Measurements from ENCODE around the gene RARRES1. TPM values are rescaled to one million over a fixed set of nuclear protein-coding genes. Genes with fewer than 3 reads are reported as not detected.
"Not testable (repeated sequence)": the region's sequence is repeated elsewhere in the genome, so short reads cannot be mapped to it uniquely, and the experiment has no call there.

Gene RARRES1
- total RNA-seq, 1 experiment from 2014 or later = not detected

DNA sequence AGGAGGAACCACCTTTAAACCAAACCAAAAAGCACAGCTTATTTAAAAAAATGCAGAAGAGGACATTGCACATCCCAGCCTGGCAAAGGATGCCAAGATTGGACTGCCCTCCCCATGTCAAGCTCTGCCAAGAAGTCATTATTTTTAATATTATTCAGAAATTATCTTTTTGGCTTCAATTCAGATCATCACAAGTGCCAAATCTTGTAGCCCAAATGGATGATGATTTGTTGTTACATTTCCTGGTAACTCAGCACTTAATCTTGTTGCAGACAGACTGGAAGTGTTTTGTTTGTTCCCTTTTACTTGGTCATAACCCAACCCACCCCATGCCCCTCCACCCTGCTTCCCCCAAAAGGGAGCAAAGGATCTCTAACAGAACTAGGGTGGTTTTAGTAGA, 31.7 kb downstream of the RARRES1 start:
- Histone ChIP-seq H3K4me3 (ENCODE audit: low read depth, low read length, poor library complexity, severe bottlenecking) (no peak overlapping the region), H3K27me3 (replicated peaks; ENCODE audit: insufficient read depth, low read depth, low read length, poor library complexity) (no peaks in the 10 kb centered on the region), H3K27ac (ENCODE audit: low read depth, low read length, poor library complexity, severe bottlenecking) (no peak overlapping the region), H3K9me3 (ENCODE audit: low read depth, low read length, poor library complexity, severe bottlenecking) (no peaks in the 10 kb centered on the region), H3K36me3 (ENCODE audit: insufficient read depth, low read length, poor library complexity, severe bottlenecking) (no peaks in the 10 kb centered on the region), H3K4me1 (ENCODE audit: insufficient read depth, low read length, poor library complexity, severe bottlenecking) (peaks cover 17% of the 10 kb centered on the region)
- no peak for TF ChIP-seq EZH2 (IDR thresholded peaks at IDR 0.05; ENCODE audit: borderline replicate concordance, low read depth, low read length, poor library complexity, severe bottlenecking)
- TF ChIP-seq CTCF (conservative IDR thresholded peaks at IDR 0.05; ENCODE audit: low read depth, low read length) = no peak
- peak; percentile 20 for DNase-seq (ENCODE audit: low spot score)
- intact Hi-C loops (cut with micrococcal nuclease; ENCODE audit: unreplicated experiment) = no loop called here
- ChIA-PET CTCF (no interaction called here), POLR2A (ENCODE audit: low non-redundant PET) (no interaction called here)
- no TSS peak for BruUV-seq (replicated peaks)

- H3K4me3 ChIP-seq (ENCODE audit: low read depth, low read length, poor library complexity, severe bottlenecking) = no peak overlapping the region
- TF ChIP-seq CTCF (conservative IDR thresholded peaks at IDR 0.05; ENCODE audit: low read depth, low read length) (no peak), EZH2 (IDR thresholded peaks at IDR 0.05; ENCODE audit: borderline replicate concordance, low read depth, low read length, poor library complexity, severe bottlenecking) (no peak)
- peaks cover 16% of the 10 kb centered on the region for H3K4me1 ChIP-seq (ENCODE audit: insufficient read depth, low read length, poor library complexity, severe bottlenecking)
- no TSS peak for BruUV-seq (replicated peaks)
- H3K36me3 ChIP-seq (ENCODE audit: insufficient read depth, low read length, poor library complexity, severe bottlenecking) = no peaks in the 10 kb centered on the region
- DNase-seq (ENCODE audit: low spot score) = no peak
- ChIA-PET CTCF (no interaction called here), POLR2A (ENCODE audit: low non-redundant PET) (no interaction called here)
- H3K27ac ChIP-seq (ENCODE audit: low read depth, low read length, poor library complexity, severe bottlenecking) = no peak overlapping the region
- no peaks in the 10 kb centered on the region for H3K9me3 ChIP-seq (ENCODE audit: low read depth, low read length, poor library complexity, severe bottlenecking)
- no peaks in the 10 kb centered on the region for H3K27me3 ChIP-seq (replicated peaks; ENCODE audit: insufficient read depth, low read depth, low read length, poor library complexity)
- intact Hi-C loops (cut with micrococcal nuclease; ENCODE audit: unreplicated experiment) = no loop called here
Measured at GRCh38 chr3:158696618-158697017, 35.6 kb downstream of the RARRES1 start.

- BruUV-seq (replicated peaks); intact Hi-C loops (cut with micrococcal nuclease; ENCODE audit: unreplicated experiment); H3K9me3 ChIP-seq (ENCODE audit: low read depth, low read length, poor library complexity, severe bottlenecking); H3K27ac ChIP-seq (ENCODE audit: low read depth, low read length, poor library complexity, severe bottlenecking); POLR2A ChIA-PET (ENCODE audit: low non-redundant PET); H3K4me3 ChIP-seq (ENCODE audit: low read depth, low read length, poor library complexity, severe bottlenecking); H3K36me3 ChIP-seq (ENCODE audit: insufficient read depth, low read length, poor library complexity, severe bottlenecking); CTCF ChIA-PET; DNase-seq (ENCODE audit: low spot score); H3K27me3 ChIP-seq (replicated peaks; ENCODE audit: insufficient read depth, low read depth, low read length, poor library complexity); H3K4me1 ChIP-seq (ENCODE audit: insufficient read depth, low read length, poor library complexity, severe bottlenecking): not testable (repeated sequence)
Measured at GRCh38 chr3:158693866-158694456, 38.3 kb downstream of the RARRES1 start.

DNA sequence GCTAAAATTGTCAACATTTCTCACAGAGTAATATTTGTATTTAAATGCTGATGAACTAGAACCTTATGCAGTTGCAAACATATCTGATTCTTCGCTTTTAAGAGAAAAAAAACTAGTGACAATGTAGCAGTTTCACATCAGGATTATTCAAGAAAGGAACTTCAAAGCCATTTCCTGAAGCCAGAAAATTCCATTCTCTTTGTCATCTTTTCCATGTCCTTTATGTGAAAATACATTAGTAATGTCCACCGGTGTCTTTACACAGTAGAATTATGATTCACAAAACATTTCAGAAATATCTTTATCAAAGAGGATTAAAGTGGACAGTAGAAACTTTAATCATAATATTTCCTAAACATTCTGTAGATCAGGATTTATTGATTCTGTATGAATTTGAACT, 47.1 kb downstream of the RARRES1 start:
- no peak for DNase-seq (ENCODE audit: low spot score)
- CTCF ChIA-PET = no interaction called here
- no peak overlapping the region for H3K4me3 ChIP-seq (ENCODE audit: low read depth, low read length, poor library complexity, severe bottlenecking)
- H3K36me3 ChIP-seq (ENCODE audit: insufficient read depth, low read length, poor library complexity, severe bottlenecking) = peaks cover 6% of the 10 kb centered on the region
- TF ChIP-seq EZH2 (IDR thresholded peaks at IDR 0.05; ENCODE audit: borderline replicate concordance, low read depth, low read length, poor library complexity, severe bottlenecking) (no peak), CTCF (conservative IDR thresholded peaks at IDR 0.05; ENCODE audit: low read depth, low read length) (no peak)
- no peaks in the 10 kb centered on the region for H3K4me1 ChIP-seq (ENCODE audit: insufficient read depth, low read length, poor library complexity, severe bottlenecking)
- no peaks in the 10 kb centered on the region for H3K27me3 ChIP-seq (replicated peaks; ENCODE audit: insufficient read depth, low read depth, low read length, poor library complexity)
- intact Hi-C loops (cut with micrococcal nuclease; ENCODE audit: unreplicated experiment) = no loop called here
- H3K9me3 ChIP-seq (ENCODE audit: low read depth, low read length, poor library complexity, severe bottlenecking) = no peaks in the 10 kb centered on the region
- H3K27ac ChIP-seq (ENCODE audit: low read depth, low read length, poor library complexity, severe bottlenecking) = no peak overlapping the region
- no TSS peak for BruUV-seq (replicated peaks)
- POLR2A ChIA-PET (ENCODE audit: low non-redundant PET) = no interaction called here
